MCF 10A (cell line): Measurements from ENCODE around the gene OTP. TPM values are rescaled to one million over a fixed set of nuclear protein-coding genes. Genes with fewer than 3 reads are reported as not detected.

ENCODE experiments used
- BruUV-seq: library from RNA; stranded (reverse); fragments of 400-500 nt; replicated peaks from 2 replicates; lab custom pipeline; 2021; lab: Mats Ljungman, UMichigan
- CTCF ChIA-PET: fragments of 300-600 bp; sonication (Branson Sonifier 250); formaldehyde crosslinking; extraction: SDS; loops from one replicate; lab custom pipeline; 2021; ENCODE audit warnings: antibody characterized with exemption, inconsistent platforms; lab: Yijun Ruan, JAX
- POLR2A ChIA-PET: fragments of 300-600, 350-650 bp; sonication (Branson Sonifier 250); formaldehyde crosslinking; extraction: SDS; loops from one replicate; lab custom pipeline; 2020; ENCODE audit warnings: antibody characterized with exemption, inconsistent platforms; lab: Yijun Ruan, JAX
- DNase-seq: peaks from one replicate; pipeline ENCODE4 v3.0.0-alpha.2; 2018; ENCODE audit not compliant: unreplicated experiment
- H3K27ac Mint-ChIP-seq: one replicate; pipeline ENCODE4 v1.8.0; 2022; ENCODE audit warnings: mild to moderate bottlenecking, low read depth, mixed read lengths; ENCODE audit not compliant: unreplicated experiment
- H3K27me3 Mint-ChIP-seq: one replicate; pipeline ENCODE4 v1.8.0; 2022; ENCODE audit warnings: mixed read lengths; ENCODE audit not compliant: insufficient read depth, unreplicated experiment
- H3K36me3 Mint-ChIP-seq: one replicate; pipeline ENCODE4 v1.8.0; 2022; ENCODE audit warnings: mild to moderate bottlenecking, moderate library complexity, mixed read lengths; ENCODE audit not compliant: insufficient read depth, unreplicated experiment
- H3K4me1 Mint-ChIP-seq: one replicate; pipeline ENCODE4 v1.8.0; 2022; ENCODE audit warnings: mixed read lengths; ENCODE audit not compliant: insufficient read depth, unreplicated experiment
- H3K4me3 Mint-ChIP-seq: one replicate; pipeline ENCODE4 v1.8.0; 2022; ENCODE audit warnings: mild to moderate bottlenecking, moderate library complexity, mixed read lengths; ENCODE audit not compliant: unreplicated experiment
- H3K9me3 Mint-ChIP-seq: one replicate; pipeline ENCODE4 v1.8.0; 2022; ENCODE audit warnings: mixed read lengths; ENCODE audit not compliant: unreplicated experiment
- intact Hi-C: fragments of 100-400 bp; cut with micrococcal nuclease; formaldehyde crosslinking; loops from 2 replicates; pipeline ENCODE4 v1.14.1; 2022
- total RNA-seq: library from RNA; stranded (reverse); gene quantifications from 2 replicates; pipeline ENCODE4 v1.2.3, GENCODE V29; 2022
- TF ChIP-seq, protein P1 (sequence below): fragments of 200-600 bp; IDR thresholded peaks from one replicate; pipeline ENCODE4 v1.8.0; 2022; ENCODE audit warnings: antibody characterized with exemption, mild to moderate bottlenecking; ENCODE audit not compliant: unreplicated experiment

Gene OTP
- total RNA-seq, 1 experiment from 2014 or later, result not detected

DNA sequence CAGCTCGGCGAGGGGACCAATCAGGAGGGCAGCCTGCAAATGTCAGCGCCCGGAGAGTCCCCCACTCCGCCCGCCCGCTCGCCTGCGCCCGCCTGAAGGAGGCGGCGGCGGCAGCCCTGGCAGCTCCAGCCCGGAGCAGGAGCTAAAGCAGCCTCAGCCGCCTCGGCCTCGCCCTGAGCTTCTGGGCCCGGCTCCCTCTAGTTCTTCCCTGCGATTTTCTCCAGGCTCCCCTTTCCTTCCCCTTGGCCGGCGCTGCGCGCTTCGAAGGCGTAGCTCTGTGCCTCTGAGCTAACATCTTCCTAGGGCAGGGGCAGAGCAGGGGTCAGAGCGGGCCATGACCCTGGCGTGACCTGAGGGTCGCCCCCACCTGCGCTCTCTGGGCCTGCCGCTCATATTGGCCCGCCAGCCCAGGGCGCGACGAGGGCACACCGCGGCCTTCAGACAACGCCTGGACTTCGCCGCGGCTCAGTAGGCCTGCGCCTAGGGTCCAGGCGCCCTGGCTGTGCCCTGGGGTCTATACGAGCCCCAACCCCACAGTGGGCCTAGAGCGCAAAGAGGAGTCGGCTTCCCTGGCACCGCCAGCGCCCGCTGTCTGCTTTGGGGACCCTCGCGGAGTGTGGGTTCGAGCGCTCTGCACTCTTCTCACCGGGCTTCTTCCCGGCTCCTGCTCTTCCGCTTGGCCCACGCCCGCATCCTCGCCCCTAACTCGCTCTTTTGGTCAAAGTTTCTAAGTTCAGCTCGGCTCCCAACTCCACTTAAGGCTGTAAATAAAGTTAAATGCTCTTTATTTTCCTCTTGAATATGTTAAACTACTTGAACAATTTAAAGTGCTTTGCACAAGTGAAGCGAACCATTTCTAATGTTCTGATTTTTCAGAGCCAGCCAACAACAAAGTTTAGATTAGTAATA lies 504 bp upstream of the OTP start:
- Mint-ChIP-seq H3K4me1 (no peaks in the 10 kb centered on the region), H3K27me3 (peaks cover 70% of the 10 kb centered on the region), H3K9me3 (no peaks in the 10 kb centered on the region), H3K4me3 (no peak overlapping the region), H3K36me3 (no peaks in the 10 kb centered on the region), H3K27ac (no peak overlapping the region)
- TF ChIP-seq, protein P1, sequence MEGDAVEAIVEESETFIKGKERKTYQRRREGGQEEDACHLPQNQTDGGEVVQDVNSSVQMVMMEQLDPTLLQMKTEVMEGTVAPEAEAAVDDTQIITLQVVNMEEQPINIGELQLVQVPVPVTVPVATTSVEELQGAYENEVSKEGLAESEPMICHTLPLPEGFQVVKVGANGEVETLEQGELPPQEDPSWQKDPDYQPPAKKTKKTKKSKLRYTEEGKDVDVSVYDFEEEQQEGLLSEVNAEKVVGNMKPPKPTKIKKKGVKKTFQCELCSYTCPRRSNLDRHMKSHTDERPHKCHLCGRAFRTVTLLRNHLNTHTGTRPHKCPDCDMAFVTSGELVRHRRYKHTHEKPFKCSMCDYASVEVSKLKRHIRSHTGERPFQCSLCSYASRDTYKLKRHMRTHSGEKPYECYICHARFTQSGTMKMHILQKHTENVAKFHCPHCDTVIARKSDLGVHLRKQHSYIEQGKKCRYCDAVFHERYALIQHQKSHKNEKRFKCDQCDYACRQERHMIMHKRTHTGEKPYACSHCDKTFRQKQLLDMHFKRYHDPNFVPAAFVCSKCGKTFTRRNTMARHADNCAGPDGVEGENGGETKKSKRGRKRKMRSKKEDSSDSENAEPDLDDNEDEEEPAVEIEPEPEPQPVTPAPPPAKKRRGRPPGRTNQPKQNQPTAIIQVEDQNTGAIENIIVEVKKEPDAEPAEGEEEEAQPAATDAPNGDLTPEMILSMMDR, result no peak
- POLR2A ChIA-PET, result interaction anchor here (0.6 kb wide), 1 partner anchor 32 kb away, joined by 3 read pairs; no protein-coding TSS in a partner anchor
- DNase-seq, result no peak
- no TSS peak for BruUV-seq
- intact Hi-C loops, result no loop called here
- CTCF ChIA-PET, result no interaction called here

DNA sequence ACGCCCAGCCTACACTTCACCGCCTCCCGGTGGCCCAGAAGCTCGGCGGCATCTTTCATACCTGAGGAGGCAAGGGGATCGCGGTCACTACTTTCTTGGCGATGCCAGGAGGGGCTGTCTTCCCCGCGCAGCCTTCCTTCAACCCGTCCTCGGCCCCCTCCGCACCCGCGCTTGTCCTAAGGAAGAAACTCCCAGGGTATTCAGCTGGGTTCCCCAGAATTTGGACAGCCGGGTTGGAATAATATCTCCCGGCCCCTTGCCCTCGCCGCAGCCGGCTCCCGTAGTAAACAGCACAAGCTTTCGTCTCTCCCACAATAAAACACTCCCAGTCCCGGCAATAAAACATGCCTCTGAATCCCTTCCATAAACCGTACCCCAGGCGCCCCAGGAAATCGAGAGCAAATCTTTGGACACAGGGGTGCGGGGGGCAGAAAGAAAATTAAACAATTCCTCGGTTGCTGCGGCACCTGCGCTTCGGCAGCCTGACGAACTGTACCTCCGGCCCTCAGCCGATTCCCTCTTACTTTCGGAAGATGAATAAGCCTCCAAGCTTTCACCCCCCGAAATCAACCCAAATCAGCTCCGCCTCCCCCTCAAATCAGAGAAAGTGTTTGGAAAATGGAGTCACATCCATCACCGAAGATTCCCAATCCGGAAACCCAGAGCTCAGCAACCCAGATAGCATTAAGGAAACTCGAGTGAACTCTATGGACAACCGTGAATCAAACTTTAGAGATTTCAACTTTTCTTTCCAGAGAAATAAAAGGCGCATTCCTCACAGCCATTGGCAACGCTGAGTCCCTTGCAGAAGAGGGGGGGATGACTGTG lies 1.1 kb downstream of the OTP start:
- Mint-ChIP-seq H3K27ac (no peak overlapping the region), H3K4me1 (no peaks in the 10 kb centered on the region), H3K9me3 (no peaks in the 10 kb centered on the region), H3K4me3 (no peak overlapping the region), H3K27me3 (peaks cover 70% of the 10 kb centered on the region), H3K36me3 (no peaks in the 10 kb centered on the region)
- ChIA-PET POLR2A (interaction anchor here (0.6 kb wide), 1 partner anchor 345 kb away, joined by 3 read pairs; no protein-coding TSS in a partner anchor), CTCF (no interaction called here)
- BruUV-seq, result no TSS peak
- TF ChIP-seq, protein P1, result no peak
- intact Hi-C loops, result no loop called here
- no peak for DNase-seq

DNA sequence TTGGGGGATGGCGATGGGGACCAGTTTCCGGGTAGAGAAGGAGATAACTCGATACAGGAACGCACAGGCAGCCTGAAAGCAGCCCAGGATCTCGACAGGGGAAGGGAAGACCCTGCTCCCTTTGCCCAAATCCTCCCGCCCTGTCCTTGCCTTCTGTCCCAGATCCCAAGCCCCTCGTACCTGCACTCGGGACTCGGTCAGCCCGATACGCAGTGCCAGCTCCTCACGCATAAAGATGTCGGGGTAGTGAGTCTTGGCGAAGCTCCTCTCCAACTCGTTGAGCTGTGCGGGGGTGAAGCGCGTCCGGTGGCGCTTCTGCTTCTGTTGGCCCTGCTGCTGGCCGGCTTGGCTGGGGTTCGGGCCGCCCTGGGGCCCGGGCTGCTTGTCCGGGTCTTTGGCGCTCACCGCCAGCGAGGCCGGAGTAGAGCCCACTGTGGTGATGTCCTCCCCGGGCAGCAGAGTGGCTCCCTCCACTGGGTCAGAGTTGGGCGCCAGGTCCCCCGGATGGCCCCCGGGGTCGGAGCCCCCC lies 1.8 kb downstream of the OTP start:
- DNase-seq, result no peak
- ChIA-PET CTCF (no interaction called here), POLR2A (no interaction called here)
- no TSS peak for BruUV-seq
- intact Hi-C loops, result no loop called here
- Mint-ChIP-seq H3K36me3 (no peaks in the 10 kb centered on the region), H3K27me3 (peaks cover 70% of the 10 kb centered on the region), H3K27ac (no peak overlapping the region), H3K4me1 (no peaks in the 10 kb centered on the region), H3K9me3 (no peaks in the 10 kb centered on the region), H3K4me3 (no peak overlapping the region)
- TF ChIP-seq, protein P1, result no peak
